Activated CD4-positive, alpha-beta T cell treated with anti-CD3 and anti-CD28 coated beads, Interleukin-2, amount 10 ng/mL, durations not matched to agents 24 days and 14 days (primary cell): ENCODE data around the gene AFTPH. TPM values are rescaled to one million over a fixed set of nuclear protein-coding genes. Genes with fewer than 3 reads are reported as not detected.
"Not testable (repeated sequence)": the region's sequence is repeated elsewhere in the genome, so short reads cannot be mapped to it uniquely, and the experiment has no call there.

Experiments
- DNase-seq: peaks from one replicate; pipeline ENCODE4 v3.0.0; 2022
- H3K27ac Mint-ChIP-seq: one replicate; pipeline ENCODE4 v1.8.0; 2022; ENCODE audit warnings: mild to moderate bottlenecking, mixed read lengths
- H3K27me3 Mint-ChIP-seq: one replicate; pipeline ENCODE4 v1.8.0; 2022; ENCODE audit warnings: mixed read lengths
- H3K36me3 Mint-ChIP-seq: one replicate; pipeline ENCODE4 v1.8.0; 2022; ENCODE audit warnings: low read depth, mild to moderate bottlenecking, mixed read lengths
- H3K4me1 Mint-ChIP-seq: one replicate; pipeline ENCODE4 v1.8.0; 2021; ENCODE audit warnings: mixed read lengths
- H3K4me3 Mint-ChIP-seq: one replicate; pipeline ENCODE4 v1.8.0; 2022; ENCODE audit warnings: mild to moderate bottlenecking, moderate library complexity, mixed read lengths
- H3K9me3 Mint-ChIP-seq: one replicate; pipeline ENCODE4 v1.8.0; 2021; ENCODE audit warnings: mixed read lengths
- intact Hi-C: fragments of 100-400 bp; cut with micrococcal nuclease; formaldehyde crosslinking; loops from one replicate; pipeline ENCODE4 v1.15.1; 2023
- total RNA-seq: library from RNA; stranded (reverse); gene quantifications from 2 replicates; pipeline ENCODE4 v1.2.3, GENCODE V29; 2022

AFTPH gene
- total RNA-seq, 1 donor from 2014 or later, result 39.6 TPM

DNA sequence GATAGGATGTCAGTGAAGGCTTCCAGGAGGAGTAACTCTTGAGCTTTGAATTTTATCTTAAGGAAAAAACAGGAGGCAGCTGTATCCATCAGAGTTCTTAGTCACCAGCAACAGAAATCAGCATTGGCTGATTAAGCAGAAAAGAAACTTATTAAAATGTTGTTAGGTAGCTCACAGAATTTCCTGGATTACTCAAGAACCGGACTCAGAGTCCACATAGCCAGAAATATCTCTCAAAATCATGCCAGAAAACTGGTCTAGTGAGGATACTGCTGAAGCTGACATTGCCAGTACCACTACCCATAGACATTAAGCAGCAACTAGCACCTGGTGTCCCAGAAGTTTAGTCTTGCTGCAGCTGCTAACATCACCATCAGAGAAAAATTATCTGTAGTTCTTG is 10.1 kb upstream of the AFTPH start:
- Mint-ChIP-seq H3K4me1 (no peaks in the 10 kb centered on the region), H3K36me3 (no peaks in the 10 kb centered on the region), H3K9me3 (no peaks in the 10 kb centered on the region), H3K4me3 (no peak overlapping the region), H3K27me3 (peaks cover 28% of the 10 kb centered on the region), H3K27ac (no peak overlapping the region)
- intact Hi-C loops, result no loop called here
- peak; percentile 51 for DNase-seq

GRCh38 chr2:64515086-64515485 is 9.0 kb upstream of the AFTPH start:
- H3K4me3 Mint-ChIP-seq, result no peak overlapping the region
- H3K36me3 Mint-ChIP-seq, result no peaks in the 10 kb centered on the region
- intact Hi-C loops, result no loop called here
- no peaks in the 10 kb centered on the region for H3K9me3 Mint-ChIP-seq
- H3K4me1 Mint-ChIP-seq, result no peaks in the 10 kb centered on the region
- H3K27ac Mint-ChIP-seq, result no peak overlapping the region
- H3K27me3 Mint-ChIP-seq, result peaks cover 29% of the 10 kb centered on the region
- DNase-seq, result no peak

GRCh38 chr2:64516651-64517510 is 7.2 kb upstream of the AFTPH start:
- Mint-ChIP-seq H3K4me3 (no peak overlapping the region), H3K9me3 (no peaks in the 10 kb centered on the region), H3K27ac (no peak overlapping the region), H3K27me3 (peaks cover 31% of the 10 kb centered on the region), H3K36me3 (no peaks in the 10 kb centered on the region), H3K4me1 (no peaks in the 10 kb centered on the region)
- intact Hi-C loops, result no loop called here
- peak; percentile 52 for DNase-seq

DNA sequence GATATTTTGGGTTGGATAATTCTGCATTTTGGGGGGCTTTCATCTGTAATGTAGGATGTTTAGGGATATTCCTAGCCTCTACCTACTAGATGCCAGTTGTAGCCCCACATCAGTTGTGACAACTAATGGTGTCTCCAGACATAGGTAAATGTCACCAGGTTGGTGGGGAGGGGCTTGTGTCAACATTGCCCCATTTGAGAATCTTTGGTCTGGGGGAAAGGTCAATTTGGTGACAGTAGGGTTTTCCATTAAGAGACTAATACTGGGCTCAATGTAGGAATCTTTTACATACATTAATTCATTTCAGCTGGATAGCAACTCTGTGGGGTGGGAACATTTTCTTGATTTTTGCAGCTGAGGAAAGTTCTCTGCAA is 6.6 kb upstream of the AFTPH start:
- intact Hi-C loops, result no loop called here
- H3K4me1 Mint-ChIP-seq, result peaks cover 1% of the 10 kb centered on the region
- no peaks in the 10 kb centered on the region for H3K36me3 Mint-ChIP-seq
- peaks cover 31% of the 10 kb centered on the region for H3K27me3 Mint-ChIP-seq
- H3K27ac Mint-ChIP-seq, result no peak overlapping the region
- H3K4me3 Mint-ChIP-seq, result no peak overlapping the region
- DNase-seq, result no peak
- no peaks in the 10 kb centered on the region for H3K9me3 Mint-ChIP-seq

DNA sequence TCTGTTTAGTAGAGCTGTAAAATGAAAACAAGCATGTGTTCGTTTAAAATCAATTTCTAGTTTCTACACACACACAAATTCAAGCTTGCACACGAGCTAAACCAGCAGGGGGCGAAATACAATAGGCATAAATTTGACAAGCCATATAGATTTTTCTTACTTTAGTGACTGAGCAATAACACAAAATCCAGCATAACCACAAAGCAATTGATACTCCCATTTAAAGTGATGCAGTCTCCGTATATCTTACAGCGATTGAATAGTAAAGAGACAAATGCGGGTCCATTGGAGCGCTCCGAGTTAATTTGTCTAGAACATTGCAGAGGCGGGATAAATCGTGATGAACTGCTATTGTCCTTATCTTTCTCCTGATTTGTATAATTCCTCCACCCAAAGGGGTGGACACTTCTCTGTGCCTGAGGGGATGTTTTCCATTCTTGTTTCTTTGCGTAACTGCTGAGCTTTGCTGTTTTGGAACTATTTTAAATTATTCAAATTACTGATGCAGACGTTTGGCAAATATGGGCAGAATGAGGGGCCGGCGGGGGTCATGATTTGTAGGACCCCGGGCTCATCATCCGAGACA is 1.2 kb upstream of the AFTPH start:
- Mint-ChIP-seq H3K36me3 (peaks cover 16% of the 10 kb centered on the region), H3K4me1 (peaks cover 32% of the 10 kb centered on the region), H3K27me3 (peaks cover 9% of the 10 kb centered on the region), H3K9me3 (no peaks in the 10 kb centered on the region), H3K27ac (peak overlapping the region; percentile 99), H3K4me3 (peak overlapping the region; percentile 97)
- intact Hi-C loops, result loop anchor here (1.0 to 10.0 kb wide), 7 partner anchors 39 to 702 kb away; partner anchors contain the start of gene ACTR2
- DNase-seq, result peak; percentile 93

GRCh38 chr2:64524604-64525316 is 632 bp downstream of the AFTPH start:
- Mint-ChIP-seq H3K27ac (peak overlapping the region; percentile 100), H3K4me1 (peaks cover 43% of the 10 kb centered on the region), H3K4me3 (peak overlapping the region; percentile 97), H3K27me3 (peaks cover 8% of the 10 kb centered on the region), H3K9me3 (no peaks in the 10 kb centered on the region), H3K36me3 (peaks cover 27% of the 10 kb centered on the region)
- peak; percentile 81 for DNase-seq
- intact Hi-C loops, result loop anchor here (1.0 to 10.0 kb wide), 18 partner anchors 10 to 700 kb away; partner anchors contain the start of genes ACTR2, CEP68, PELI1 and RAB1A

DNA sequence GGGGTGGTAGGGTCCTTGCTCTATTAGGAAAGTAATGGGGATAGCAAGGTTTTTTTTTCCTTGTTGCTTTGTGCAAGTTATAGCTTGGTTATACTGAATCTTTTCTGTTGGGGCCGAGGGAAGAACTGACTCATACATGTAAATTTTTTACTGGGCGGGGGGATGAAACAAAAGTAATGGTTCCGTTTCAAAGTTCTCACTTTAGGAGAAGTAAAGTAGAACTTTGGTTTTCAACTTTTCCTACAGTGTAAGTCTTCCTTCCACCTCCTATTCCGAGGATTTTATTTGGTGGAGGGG is 1.1 kb downstream of the AFTPH start:
- Mint-ChIP-seq H3K36me3 (peaks cover 27% of the 10 kb centered on the region), H3K9me3 (no peaks in the 10 kb centered on the region), H3K27me3 (peaks cover 4% of the 10 kb centered on the region), H3K27ac (peak overlapping the region; percentile 100), H3K4me1 (peaks cover 43% of the 10 kb centered on the region), H3K4me3 (peak overlapping the region; percentile 97)
- DNase-seq, result peak; percentile 81
- intact Hi-C loops, result loop anchor here (1.0 to 10.0 kb wide), 7 partner anchors 9 to 700 kb away; partner anchors contain the start of genes ACTR2, CEP68, SLC1A4 and UGP2

GRCh38 chr2:64526034-64526433 is 1.9 kb downstream of the AFTPH start:
- H3K4me3 Mint-ChIP-seq, result peak overlapping the region; percentile 97
- intact Hi-C loops, result loop anchor here (5.0 to 10.0 kb wide), 3 partner anchors 211 to 699 kb away; partner anchors contain the start of gene ACTR2
- H3K4me1 Mint-ChIP-seq, result peaks cover 43% of the 10 kb centered on the region
- peaks cover 4% of the 10 kb centered on the region for H3K27me3 Mint-ChIP-seq
- DNase-seq, result no peak
- H3K36me3 Mint-ChIP-seq, result peaks cover 27% of the 10 kb centered on the region
- H3K9me3 Mint-ChIP-seq, result no peaks in the 10 kb centered on the region
- peak overlapping the region; percentile 100 for H3K27ac Mint-ChIP-seq

- H3K27me3 Mint-ChIP-seq, H3K27ac Mint-ChIP-seq, intact Hi-C loops, DNase-seq, H3K9me3 Mint-ChIP-seq, H3K4me3 Mint-ChIP-seq: not testable (repeated sequence)
- Mint-ChIP-seq H3K4me1 (peaks cover 43% of the 10 kb centered on the region), H3K36me3 (peaks cover 23% of the 10 kb centered on the region)
These were observed 6.8 kb downstream of the AFTPH start for GRCh38 chr2:64530946-64531345.

DNA sequence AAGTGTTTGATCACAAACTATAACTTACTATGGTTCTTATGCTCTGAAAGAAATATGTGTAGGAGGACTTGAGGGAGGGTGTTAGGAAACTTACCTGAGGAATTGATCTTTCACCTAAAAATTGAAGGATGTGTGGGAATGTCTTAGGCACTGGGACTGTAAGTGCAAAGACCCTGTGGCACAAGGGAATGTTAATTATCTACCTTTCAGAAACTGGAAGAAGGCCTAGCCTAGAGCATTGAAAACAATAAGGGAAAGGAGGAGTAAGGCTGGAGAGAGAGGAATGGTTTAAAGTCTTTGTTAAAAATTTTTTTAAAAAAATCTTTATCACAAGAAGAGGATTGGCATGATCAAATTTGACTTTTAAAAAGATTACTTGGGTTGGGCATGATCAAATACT is 7.9 kb downstream of the AFTPH start:
- peaks cover 37% of the 10 kb centered on the region for H3K4me1 Mint-ChIP-seq
- H3K27ac Mint-ChIP-seq, result no peak overlapping the region
- no peak for DNase-seq
- no peak overlapping the region for H3K4me3 Mint-ChIP-seq
- no peaks in the 10 kb centered on the region for H3K27me3 Mint-ChIP-seq
- intact Hi-C loops, result no loop called here
- peaks cover 23% of the 10 kb centered on the region for H3K36me3 Mint-ChIP-seq
- H3K9me3 Mint-ChIP-seq, result no peaks in the 10 kb centered on the region

DNA sequence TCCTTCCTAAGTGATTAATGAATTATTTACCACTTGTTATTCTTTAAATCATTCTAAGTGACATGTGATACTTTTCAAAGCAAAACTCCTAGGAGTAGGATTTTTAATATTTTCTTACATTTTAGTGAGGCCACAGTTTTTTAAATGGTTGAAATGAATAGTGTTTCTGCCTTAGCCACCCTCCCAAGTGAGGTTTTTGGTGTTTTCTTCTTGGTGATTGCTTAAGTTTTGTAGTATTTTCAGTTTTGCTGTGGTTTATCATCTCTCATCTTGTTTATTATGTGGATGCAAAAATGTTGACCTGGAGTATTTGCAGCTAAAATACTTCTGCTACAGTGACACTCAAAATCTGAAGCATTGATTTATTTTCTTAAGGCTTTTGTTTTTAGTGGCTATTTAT is 9.8 kb downstream of the AFTPH start:
- H3K27me3 Mint-ChIP-seq, result no peaks in the 10 kb centered on the region
- no peak overlapping the region for H3K4me3 Mint-ChIP-seq
- no peak overlapping the region for H3K27ac Mint-ChIP-seq
- intact Hi-C loops, result loop anchor here (1.0 kb wide), 1 partner anchor 9 kb away; no protein-coding TSS in a partner anchor
- H3K36me3 Mint-ChIP-seq, result peaks cover 14% of the 10 kb centered on the region
- DNase-seq, result no peak
- H3K9me3 Mint-ChIP-seq, result no peaks in the 10 kb centered on the region
- peaks cover 33% of the 10 kb centered on the region for H3K4me1 Mint-ChIP-seq

DNA sequence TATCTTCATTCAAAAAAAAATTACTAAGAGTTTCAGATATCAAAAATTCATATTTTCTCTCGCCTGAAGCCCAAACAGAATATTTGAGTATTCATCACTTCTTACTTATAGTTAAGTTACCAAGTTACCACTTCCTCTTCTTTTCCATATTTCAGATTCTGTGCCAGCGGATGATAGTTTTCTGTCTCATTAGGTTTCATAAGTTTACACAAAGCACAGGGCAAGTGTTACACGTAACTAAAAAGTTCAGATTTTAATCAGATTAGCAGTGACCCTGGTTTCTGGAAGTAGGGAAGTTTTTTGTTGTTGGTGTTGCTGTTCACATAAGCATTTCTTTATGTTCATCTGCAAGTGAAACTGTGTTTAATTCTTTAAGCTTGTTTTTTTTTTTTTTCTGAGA is 10.2 kb downstream of the AFTPH start:
- Mint-ChIP-seq H3K27ac (peak overlapping the region; percentile 18), H3K36me3 (peaks cover 13% of the 10 kb centered on the region), H3K4me3 (peak overlapping the region; percentile 36), H3K9me3 (no peaks in the 10 kb centered on the region), H3K27me3 (no peaks in the 10 kb centered on the region), H3K4me1 (peaks cover 32% of the 10 kb centered on the region)
- intact Hi-C loops, result loop anchor here (1.0 kb wide), 1 partner anchor 9 kb away; no protein-coding TSS in a partner anchor
- DNase-seq, result no peak

GRCh38 chr2:64535024-64535423 is 10.9 kb downstream of the AFTPH start:
- no peak overlapping the region for H3K4me3 Mint-ChIP-seq
- H3K4me1 Mint-ChIP-seq, result peaks cover 38% of the 10 kb centered on the region
- H3K9me3 Mint-ChIP-seq, result no peaks in the 10 kb centered on the region
- no peak for DNase-seq
- intact Hi-C loops, result no loop called here
- no peak overlapping the region for H3K27ac Mint-ChIP-seq
- H3K27me3 Mint-ChIP-seq, result no peaks in the 10 kb centered on the region
- H3K36me3 Mint-ChIP-seq, result peaks cover 16% of the 10 kb centered on the region

- Mint-ChIP-seq H3K27me3 (no peaks in the 10 kb centered on the region), H3K36me3 (peaks cover 14% of the 10 kb centered on the region), H3K4me3 (no peak overlapping the region), H3K27ac (no peak overlapping the region), H3K4me1 (peaks cover 44% of the 10 kb centered on the region), H3K9me3 (no peaks in the 10 kb centered on the region)
- intact Hi-C loops, result loop anchor here (2.0 kb wide), 1 partner anchor 25 kb away; no protein-coding TSS in a partner anchor
- DNase-seq, result no peak
These were observed 13.9 kb downstream of the AFTPH start for GRCh38 chr2:64537991-64538390.
